H9 (cell line): ENCODE results near the gene TDP1. TPM values are rescaled to one million over a fixed set of nuclear protein-coding genes. Genes with fewer than 3 reads are reported as not detected.
A peak's percentile ranks its signal among the peaks of the same experiment; 100 is the strongest.

ENCODE experiments used
- DNase-seq: peaks from one replicate; pipeline ENCODE4 v3.0.0-alpha.2; 2017
- H2AFZ ChIP-seq: one replicate; pipeline ENCODE4 v1.6.1; 2013; ENCODE audit warnings: mild to moderate bottlenecking, low read length, control low read depth, moderate library complexity
- H2AK5ac ChIP-seq: 2 replicates; pipeline ENCODE4 v1.6.1; 2013; ENCODE audit warnings: low read length, control low read depth, mixed read lengths; ENCODE audit not compliant: insufficient read length
- H2BK120ac ChIP-seq: one replicate; pipeline ENCODE4 v1.6.1; 2013; ENCODE audit warnings: low read depth, mild to moderate bottlenecking, low read length, control low read depth, inconsistent platforms; ENCODE audit not compliant: poor library complexity, severe bottlenecking
- H2BK12ac ChIP-seq: 2 replicates; pipeline ENCODE4 v1.6.1; 2013; ENCODE audit warnings: low read length, control low read depth, mixed read lengths, low read depth; ENCODE audit not compliant: insufficient read length
- H2BK15ac ChIP-seq: 2 replicates; pipeline ENCODE4 v1.6.1; 2013; ENCODE audit warnings: low read depth, low read length, control low read depth
- H2BK20ac ChIP-seq: one replicate; pipeline ENCODE4 v1.6.1; 2013; ENCODE audit warnings: low read depth, mild to moderate bottlenecking, low read length, control low read depth, inconsistent platforms; ENCODE audit not compliant: poor library complexity, severe bottlenecking
- H2BK5ac ChIP-seq: 2 replicates; pipeline ENCODE4 v1.6.1; 2013; ENCODE audit warnings: low read length, control low read depth, mixed read lengths; ENCODE audit not compliant: insufficient read length
- H3K14ac ChIP-seq: 2 replicates; pipeline ENCODE4 v1.6.1; 2013; ENCODE audit warnings: low read length, control low read depth; ENCODE audit not compliant: insufficient read depth
- H3K18ac ChIP-seq: 2 replicates; pipeline ENCODE4 v1.6.1; 2013; ENCODE audit warnings: low read depth, mild to moderate bottlenecking, mixed read lengths, low read length, control low read depth; ENCODE audit not compliant: insufficient read length
- H3K23ac ChIP-seq: 2 replicates; pipeline ENCODE4 v1.6.1; 2013; ENCODE audit warnings: low read length, control low read depth, mixed read lengths, low read depth; ENCODE audit not compliant: insufficient read length
- H3K23me2 ChIP-seq: 2 replicates; pipeline ENCODE4 v1.6.1; 2013; ENCODE audit warnings: low read depth, mild to moderate bottlenecking, mixed read lengths, low read length, control low read depth; ENCODE audit not compliant: insufficient read length, poor library complexity, severe bottlenecking
- H3K27ac ChIP-seq: 2 replicates; pipeline ENCODE4 v1.5.1; 2013; ENCODE audit warnings: low read length, control low read depth, mixed read lengths, low read depth; ENCODE audit not compliant: insufficient read length
- H3K27me3 ChIP-seq: 2 replicates; pipeline ENCODE4 v1.6.1; 2013; ENCODE audit warnings: low read length, control low read depth, inconsistent platforms; ENCODE audit not compliant: insufficient read depth
- H3K4ac ChIP-seq: 2 replicates; pipeline ENCODE4 v1.6.1; 2013; ENCODE audit warnings: low read depth, mild to moderate bottlenecking, control low read depth, inconsistent platforms, low read length, moderate library complexity
- H3K4me1 ChIP-seq: 2 replicates; pipeline ENCODE4 v1.6.1; 2013; ENCODE audit warnings: low read length, control low read depth, inconsistent platforms; ENCODE audit not compliant: insufficient read depth
- H3K4me2 ChIP-seq: 2 replicates; pipeline ENCODE4 v1.6.1; 2013; ENCODE audit warnings: low read length, control low read depth, mixed read lengths; ENCODE audit not compliant: insufficient read length, insufficient read depth
- H3K56ac ChIP-seq: 2 replicates; pipeline ENCODE4 v1.6.1; 2013; ENCODE audit warnings: low read depth, mild to moderate bottlenecking, mixed read lengths, low read length, control low read depth; ENCODE audit not compliant: insufficient read length
- H3K79me1 ChIP-seq: 2 replicates; pipeline ENCODE4 v1.6.1; 2013; ENCODE audit warnings: low read depth, mild to moderate bottlenecking, moderate library complexity, low read length, control low read depth, inconsistent platforms; ENCODE audit not compliant: insufficient read depth, poor library complexity, severe bottlenecking
- H3K79me2 ChIP-seq: 2 replicates; pipeline ENCODE4 v1.6.1; 2013; ENCODE audit warnings: low read length, control low read depth, inconsistent platforms; ENCODE audit not compliant: insufficient read depth
- H3K9ac ChIP-seq: 2 replicates; pipeline ENCODE4 v1.6.1; 2013; ENCODE audit warnings: low read length, control low read depth, mixed read lengths; ENCODE audit not compliant: insufficient read length; ENCODE audit errors: extremely low read depth
- H3K9me3 ChIP-seq: one replicate; pipeline ENCODE4 v1.6.1; 2013; ENCODE audit warnings: low read depth, low read length, inconsistent platforms; ENCODE audit not compliant: control insufficient read depth
- H3T11ph ChIP-seq: one replicate; pipeline ENCODE4 v1.6.1; 2013; ENCODE audit warnings: mild to moderate bottlenecking, low read length, control low read depth, inconsistent platforms
- H4K20me1 ChIP-seq: one replicate; pipeline ENCODE4 v1.6.1; 2013; ENCODE audit not compliant: control insufficient read depth, insufficient read length, insufficient read depth
- H4K5ac ChIP-seq: 2 replicates; pipeline ENCODE4 v1.6.1; 2013; ENCODE audit warnings: low read depth, mild to moderate bottlenecking, mixed read lengths, low read length, control low read depth; ENCODE audit not compliant: insufficient read length
- H4K8ac ChIP-seq: replicated peaks from 2 replicates; pipeline ENCODE4 v1.6.1; 2013; ENCODE audit warnings: low read length, control low read depth, mixed read lengths, low read depth; ENCODE audit not compliant: insufficient read length
- H4K91ac ChIP-seq: 2 replicates; pipeline ENCODE4 v1.6.1; 2013; ENCODE audit warnings: low read depth, mild to moderate bottlenecking, moderate library complexity, mixed read lengths, low read length, control low read depth; ENCODE audit not compliant: insufficient read length
- H3K27ac Mint-ChIP-seq, 3 experiments: 2 replicates in 2 of 3; 3 replicates in 1 of 3; pipeline ENCODE4 v1.8.0; 2020 to 2021; ENCODE audit warnings: mixed read lengths in 3 of 3, mild to moderate bottlenecking in 1 of 3, moderate library complexity in 1 of 3
- H3K27me3 Mint-ChIP-seq: 2 replicates; pipeline ENCODE4 v1.8.0; 2021; ENCODE audit warnings: low read depth, mild to moderate bottlenecking, moderate library complexity, mixed read lengths
- H3K36me3 Mint-ChIP-seq, 3 experiments: 2 replicates in 2 of 3; 3 replicates in 1 of 3; pipeline ENCODE4 v1.8.0; 2020 to 2021; ENCODE audit warnings: low read depth in 3 of 3, mixed read lengths in 3 of 3; ENCODE audit not compliant: insufficient read depth in 1 of 3
- H3K4me1 Mint-ChIP-seq, 2 experiments: 2 replicates each; pipeline ENCODE4 v1.8.0; 2020; ENCODE audit warnings: mixed read lengths in 2 of 2
- H3K4me3 Mint-ChIP-seq, 2 experiments: 2 replicates in 1 of 2; 3 replicates in 1 of 2; pipeline ENCODE4 v1.8.0; 2020 to 2021; ENCODE audit warnings: mild to moderate bottlenecking in 2 of 2, mixed read lengths in 2 of 2, moderate library complexity in 1 of 2
- H3K9me3 Mint-ChIP-seq, 2 experiments: 2 replicates in 1 of 2; 3 replicates in 1 of 2; pipeline ENCODE4 v1.8.0; 2020; ENCODE audit warnings: mild to moderate bottlenecking in 2 of 2, mixed read lengths in 2 of 2, moderate library complexity in 1 of 2
- WGBS: extraction: QIAGEN DNeasy Blood & Tissue Kit; methylation state at CpG from one replicate; pipeline ENCODE4 v1.1.7; 2013; ENCODE audit warnings: missing lambda C conversion rate, low lambda C conversion rate, mixed read lengths; ENCODE audit not compliant: insufficient read length; ENCODE audit errors: extremely low coverage; 5-methylcytosine and 5-hydroxymethylcytosine counted together
- total RNA-seq: library from RNA; stranded (reverse); gene quantifications from 2 replicates; pipeline ENCODE4 v1.2.1, GENCODE V29; 2021
- TF ChIP-seq, protein P1 (sequence below): fragments of 200-600 bp; sonication (generic); conservative IDR thresholded peaks from 3 replicates; pipeline ENCODE4 v1.8.0; 2021; ENCODE audit warnings: antibody characterized with exemption, mild to moderate bottlenecking

Gene TDP1
- total RNA-seq, 1 experiment from 2014 or later = 53.4 TPM

DNA sequence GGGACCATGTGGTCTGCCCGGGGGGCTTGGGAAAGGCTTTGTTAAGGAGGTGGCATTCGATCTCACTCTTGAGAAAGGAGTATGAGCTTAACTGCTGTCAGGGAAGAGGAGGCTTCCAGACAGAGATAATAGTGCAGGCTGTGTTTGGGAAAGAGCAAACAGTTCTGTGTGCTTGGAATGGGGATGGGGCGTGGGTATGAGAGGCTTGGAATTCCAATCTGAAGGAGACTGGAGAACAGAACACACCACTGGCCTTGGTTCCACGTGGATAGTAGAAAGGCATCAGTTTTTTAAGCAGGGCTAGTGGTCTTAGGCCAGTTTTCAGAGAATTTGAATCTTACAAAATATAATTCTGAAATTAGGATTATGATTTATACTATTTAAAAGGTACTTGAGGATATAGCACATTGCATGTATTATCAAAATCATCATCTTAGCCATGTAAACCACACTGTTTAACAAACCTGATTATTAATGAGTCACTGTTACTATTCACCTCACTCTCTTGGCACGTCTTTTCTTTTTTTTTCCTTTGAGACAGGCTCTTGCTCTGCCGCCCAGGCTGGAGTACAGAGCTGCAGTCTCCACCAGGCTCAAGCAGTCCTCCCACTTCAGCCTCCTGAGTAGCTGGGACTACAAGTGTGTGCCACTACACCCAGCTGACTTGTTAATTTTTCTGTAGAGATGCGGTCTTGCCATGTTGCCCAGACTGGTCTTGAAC, 67.6 kb downstream of the TDP1 start:
- Histone ChIP-seq H4K91ac (no peak overlapping the region), H4K8ac (no peak overlapping the region), H3K4me1 (no peaks in the 10 kb centered on the region), H2BK5ac (no peak overlapping the region), H2BK12ac (no peak overlapping the region), H2BK15ac (no peak overlapping the region), H3K4me2 (no peak overlapping the region), H3K9me3 (no peaks in the 10 kb centered on the region), H3K27me3 (no peaks in the 10 kb centered on the region), H3T11ph (no peak overlapping the region), H3K27ac (no peak overlapping the region), H3K9ac (no peak overlapping the region), H2AFZ (no peak overlapping the region), H3K14ac (no peak overlapping the region), H3K56ac (no peak overlapping the region), H4K20me1 (no peaks in the 10 kb centered on the region), H3K4ac (no peak overlapping the region), H2BK120ac (no peak overlapping the region), H3K23ac (no peak overlapping the region), H2AK5ac (no peak overlapping the region), H3K79me2 (no peaks in the 10 kb centered on the region), H3K18ac (no peak overlapping the region), H3K23me2 (no peaks in the 10 kb centered on the region), H4K5ac (no peak overlapping the region), H3K79me1 (no peaks in the 10 kb centered on the region), H2BK20ac (no peak overlapping the region)
- no peak overlapping the region for H3K4me3 Mint-ChIP-seq
- H3K36me3 Mint-ChIP-seq = peaks cover 15 to 59% (median 54%) of the 10 kb centered on the region in 3 experiments; a peak in 6 of 7 replicates
- no peaks in the 10 kb centered on the region for H3K9me3 Mint-ChIP-seq
- no peaks in the 10 kb centered on the region for H3K27me3 Mint-ChIP-seq
- WGBS = no CpG with 5 or more reads among the region's 7 CpGs
- H3K4me1 Mint-ChIP-seq = peaks cover 4 to 5% of the 10 kb centered on the region in 2 experiments; a peak in 3 of 4 replicates
- TF ChIP-seq, protein P1, sequence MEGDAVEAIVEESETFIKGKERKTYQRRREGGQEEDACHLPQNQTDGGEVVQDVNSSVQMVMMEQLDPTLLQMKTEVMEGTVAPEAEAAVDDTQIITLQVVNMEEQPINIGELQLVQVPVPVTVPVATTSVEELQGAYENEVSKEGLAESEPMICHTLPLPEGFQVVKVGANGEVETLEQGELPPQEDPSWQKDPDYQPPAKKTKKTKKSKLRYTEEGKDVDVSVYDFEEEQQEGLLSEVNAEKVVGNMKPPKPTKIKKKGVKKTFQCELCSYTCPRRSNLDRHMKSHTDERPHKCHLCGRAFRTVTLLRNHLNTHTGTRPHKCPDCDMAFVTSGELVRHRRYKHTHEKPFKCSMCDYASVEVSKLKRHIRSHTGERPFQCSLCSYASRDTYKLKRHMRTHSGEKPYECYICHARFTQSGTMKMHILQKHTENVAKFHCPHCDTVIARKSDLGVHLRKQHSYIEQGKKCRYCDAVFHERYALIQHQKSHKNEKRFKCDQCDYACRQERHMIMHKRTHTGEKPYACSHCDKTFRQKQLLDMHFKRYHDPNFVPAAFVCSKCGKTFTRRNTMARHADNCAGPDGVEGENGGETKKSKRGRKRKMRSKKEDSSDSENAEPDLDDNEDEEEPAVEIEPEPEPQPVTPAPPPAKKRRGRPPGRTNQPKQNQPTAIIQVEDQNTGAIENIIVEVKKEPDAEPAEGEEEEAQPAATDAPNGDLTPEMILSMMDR = no peak
- H3K27ac Mint-ChIP-seq = peak overlapping the region in 2 of 3 experiments; percentile 4 to 6; a peak in 1 of 7 replicates
- no peak for DNase-seq
